GM21786 (cell line): ENCODE measurements around the gene UNC5C.

Source experiments
- ATAC-seq: cut with Tn5 transposase; IDR thresholded peaks from one replicate; pipeline ENCODE4 v1.9.1; 2021; ENCODE audit not compliant: unreplicated experiment

Gene UNC5C

DNA sequence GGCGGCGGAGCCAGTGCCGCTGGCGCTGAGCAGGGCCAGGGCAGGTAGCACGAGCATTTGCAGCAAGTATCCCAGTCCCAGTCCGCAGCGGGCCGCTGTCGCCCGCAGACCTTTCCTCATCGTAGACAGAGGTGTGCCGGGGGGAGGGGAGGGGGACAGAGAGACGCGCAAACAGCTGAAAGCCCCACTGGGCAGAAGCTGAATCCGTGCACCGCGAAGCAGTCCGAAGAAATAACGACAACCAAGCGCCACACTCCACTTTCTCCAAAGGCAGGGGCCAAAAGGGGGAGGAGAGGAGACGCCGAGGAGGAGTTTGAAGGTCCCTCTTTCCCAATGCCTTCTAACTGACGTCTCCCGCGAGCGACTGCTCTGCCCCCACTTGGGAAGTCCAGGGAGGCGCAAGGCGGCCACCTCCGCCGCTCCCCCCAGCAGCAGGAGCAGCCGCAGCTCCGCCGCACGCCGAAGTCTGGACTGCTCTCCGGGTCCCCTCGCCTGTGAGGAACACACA is at the start of gene UNC5C:
Gene UNC5C, minus strand, starts transcription at position 236 of the 508 bp plus-strand sequence.
- no peak for ATAC-seq

- no peak for ATAC-seq
Measured at GRCh38 chr4:95596676-95597075, 47.9 kb upstream of the UNC5C start.

- ATAC-seq: no peak
Measured at GRCh38 chr4:95594629-95595028, 45.9 kb upstream of the UNC5C start.

- ATAC-seq: no peak
Measured at GRCh38 chr4:95594013-95594412, 45.2 kb upstream of the UNC5C start.

DNA sequence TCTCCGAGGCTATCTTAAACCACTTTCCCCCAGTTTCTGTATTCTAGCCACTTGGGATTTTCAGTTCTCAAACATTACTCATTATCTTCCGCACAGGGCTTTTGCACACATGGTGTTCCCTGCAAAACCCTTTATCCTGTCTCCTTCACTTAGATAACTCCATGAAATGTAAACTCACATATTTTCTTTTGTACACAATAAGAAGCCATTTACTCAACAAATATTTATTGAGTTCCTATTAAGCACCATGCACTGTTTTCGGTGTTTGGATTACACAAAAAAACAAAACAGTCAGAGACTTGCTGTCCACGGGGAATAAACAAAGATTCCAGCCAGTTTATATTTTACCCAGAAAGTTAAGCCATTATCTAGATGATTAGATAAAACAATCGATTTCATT is 42.5 kb upstream of the UNC5C start:
- no peak for ATAC-seq

- ATAC-seq: no peak
Measured at GRCh38 chr4:95590615-95591014, 41.8 kb upstream of the UNC5C start.

- no peak for ATAC-seq
Measured at GRCh38 chr4:95585016-95585695, 36.4 kb upstream of the UNC5C start.

DNA sequence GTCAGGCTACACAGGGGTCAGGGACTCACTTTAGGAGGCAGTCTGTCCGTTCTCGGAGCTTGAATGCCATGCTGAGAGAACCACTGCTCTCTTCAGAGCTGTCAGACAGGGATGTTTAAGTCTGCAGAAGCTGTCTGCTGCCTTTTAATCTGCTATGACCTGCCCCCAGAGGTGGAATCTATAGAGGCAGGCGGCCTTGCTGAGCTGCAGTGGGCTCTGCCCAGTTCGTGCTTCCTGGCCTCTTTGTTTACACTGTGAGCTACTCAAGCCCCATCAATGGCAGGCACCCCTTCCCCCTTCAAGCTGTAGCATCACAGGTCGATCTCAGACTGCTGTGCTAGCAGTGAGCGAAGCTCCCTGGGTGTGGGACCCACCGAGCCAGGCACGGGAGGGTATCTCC is 31.5 kb upstream of the UNC5C start:
- ATAC-seq: no peak

DNA sequence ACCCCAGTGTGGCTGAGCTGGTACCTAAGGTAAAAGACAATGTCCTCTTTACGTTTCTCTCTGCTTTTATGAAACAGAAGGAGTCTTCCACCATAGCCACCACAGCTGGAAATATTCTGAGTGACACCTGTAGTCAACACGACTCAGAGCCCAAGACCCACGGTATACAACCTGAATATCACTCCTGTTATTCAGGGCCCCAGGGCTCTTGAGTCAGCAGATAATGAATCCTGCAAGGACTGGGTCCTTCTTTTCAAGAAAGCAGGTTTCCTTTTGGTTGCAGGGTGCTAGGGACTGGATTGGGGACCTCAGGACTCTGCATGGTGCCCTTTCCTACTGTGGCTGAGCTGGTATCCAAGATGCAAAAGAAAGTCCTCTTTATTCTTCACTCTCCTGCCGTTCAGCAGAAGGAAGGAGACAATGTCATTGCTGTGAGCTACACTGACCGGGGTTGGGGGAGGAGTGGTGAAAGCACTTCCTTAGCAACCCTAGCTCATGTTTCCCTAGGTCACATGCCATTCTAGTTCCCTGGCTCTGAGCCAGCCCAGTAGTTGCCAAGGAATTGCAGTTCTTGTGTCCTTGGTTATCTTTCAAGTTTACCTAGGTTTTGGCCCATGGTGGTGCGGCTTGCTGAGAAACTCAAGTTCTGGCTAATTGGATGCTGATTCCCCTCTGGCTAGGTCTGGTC is 23.7 kb upstream of the UNC5C start:
- no peak for ATAC-seq

DNA sequence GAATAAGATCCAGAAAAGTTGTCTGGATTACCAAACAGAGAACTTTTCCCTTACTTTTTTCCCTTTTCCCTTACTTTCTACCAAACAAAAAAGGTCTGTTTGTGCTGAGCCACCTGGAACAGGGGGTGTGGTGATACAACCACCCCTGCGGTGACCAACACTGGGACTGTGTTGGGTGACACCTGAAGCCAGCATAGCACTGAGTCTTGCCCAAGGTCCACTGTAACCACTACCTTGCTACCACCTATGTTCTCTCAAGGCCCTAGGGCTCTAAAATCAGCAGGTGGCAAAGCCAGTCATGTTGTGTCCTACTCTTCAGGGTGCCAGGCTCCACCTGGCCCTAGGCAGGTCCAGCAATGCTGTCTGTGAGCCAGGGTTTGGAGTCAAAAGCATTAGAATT is 22.8 kb upstream of the UNC5C start:
- no peak for ATAC-seq

- no peak for ATAC-seq
Measured at GRCh38 chr4:95563638-95564337, 15.0 kb upstream of the UNC5C start.

GRCh38 chr4:95560774-95561173 is 12.0 kb upstream of the UNC5C start:
- ATAC-seq: no peak

GRCh38 chr4:95556207-95556859 is 7.6 kb upstream of the UNC5C start:
- ATAC-seq: no peak

GRCh38 chr4:95552942-95553550 is 4.3 kb upstream of the UNC5C start:
- no peak for ATAC-seq

GRCh38 chr4:95551653-95552052 is 2.9 kb upstream of the UNC5C start:
- no peak for ATAC-seq

GRCh38 chr4:95550115-95550987 is 1.6 kb upstream of the UNC5C start:
- ATAC-seq: peak; percentile 1

DNA sequence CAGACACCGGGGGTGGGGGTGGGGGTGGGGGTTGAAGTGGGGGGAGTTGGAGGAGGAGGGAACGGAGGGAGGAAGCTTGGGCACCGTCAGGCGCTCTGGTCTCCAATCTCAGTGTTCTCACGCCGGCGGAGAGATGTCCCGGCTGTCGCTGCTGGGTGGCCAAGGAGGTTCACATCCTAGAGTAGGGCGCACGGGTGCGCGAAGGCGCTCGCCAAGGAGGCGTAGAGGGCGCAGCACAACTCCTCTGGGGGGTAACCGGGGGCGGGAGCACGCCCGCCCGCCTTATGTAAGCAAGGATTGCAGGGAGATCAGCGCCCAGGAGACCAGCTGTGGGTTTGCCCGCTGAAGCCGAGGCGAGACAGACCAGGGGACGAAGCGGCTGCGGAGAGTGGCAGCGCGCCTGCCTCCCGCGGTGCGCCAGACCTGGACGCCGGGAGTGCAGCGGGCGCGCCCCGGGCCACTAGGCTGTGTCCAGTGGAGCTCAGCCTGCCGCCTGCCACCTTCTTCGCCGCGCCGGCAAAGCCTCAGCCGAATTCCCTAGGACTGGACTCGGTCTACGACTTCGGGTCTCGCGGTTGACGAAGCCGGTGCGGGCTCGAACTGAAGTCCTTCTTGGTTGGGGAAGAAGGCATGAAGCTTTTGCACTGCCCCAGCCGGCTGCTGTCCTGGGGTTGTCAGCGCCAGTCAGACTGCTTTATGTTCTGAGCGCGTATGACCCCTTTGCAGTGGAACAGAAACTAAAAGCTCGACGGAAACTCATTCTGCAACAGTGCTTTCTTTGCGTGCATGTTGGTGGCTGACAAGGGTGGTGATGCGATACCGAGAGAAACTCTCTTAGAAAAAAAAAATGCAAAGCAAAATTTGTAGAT is 707 bp upstream of the UNC5C start:
- peak; percentile 96 for ATAC-seq

DNA sequence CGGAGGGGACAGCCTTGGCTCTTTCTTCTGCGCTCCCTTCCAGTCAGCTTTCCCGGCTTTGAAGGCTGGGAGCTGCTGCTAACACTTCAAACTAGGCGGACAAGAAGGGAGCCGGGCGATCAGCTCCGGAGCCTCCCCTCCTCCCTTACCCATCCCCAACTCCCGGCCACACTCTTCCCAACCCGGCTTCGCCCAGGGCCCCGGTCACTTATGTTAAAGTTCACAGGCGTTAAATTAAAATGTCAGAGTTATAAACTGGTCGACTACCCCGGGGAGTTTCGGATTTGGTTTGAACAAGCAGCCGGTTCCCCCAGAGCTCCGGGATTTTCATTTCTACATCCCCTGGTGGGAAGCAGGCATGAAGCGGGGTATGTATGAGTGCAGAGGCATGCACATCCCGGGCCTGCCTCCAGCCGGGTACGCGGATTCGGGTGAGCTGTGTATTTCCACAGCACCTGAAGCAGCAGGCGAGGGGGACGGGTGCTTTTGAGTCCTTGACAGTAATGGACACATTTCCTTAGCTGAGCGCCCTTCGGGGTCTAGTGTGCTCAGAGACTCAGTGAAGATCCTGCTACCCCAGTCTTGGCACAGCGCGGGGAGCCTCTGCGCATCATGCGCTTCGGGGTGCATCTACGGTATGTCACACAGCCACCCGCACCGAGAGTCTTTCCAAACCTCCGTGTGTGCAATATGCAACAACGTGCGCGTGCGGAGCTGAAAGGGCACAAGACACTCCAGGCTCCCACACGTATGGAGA is 880 bp downstream of the UNC5C start:
- ATAC-seq: no peak
